ENCODE results near the gene IFT27.

The IFT27 gene

DNA sequence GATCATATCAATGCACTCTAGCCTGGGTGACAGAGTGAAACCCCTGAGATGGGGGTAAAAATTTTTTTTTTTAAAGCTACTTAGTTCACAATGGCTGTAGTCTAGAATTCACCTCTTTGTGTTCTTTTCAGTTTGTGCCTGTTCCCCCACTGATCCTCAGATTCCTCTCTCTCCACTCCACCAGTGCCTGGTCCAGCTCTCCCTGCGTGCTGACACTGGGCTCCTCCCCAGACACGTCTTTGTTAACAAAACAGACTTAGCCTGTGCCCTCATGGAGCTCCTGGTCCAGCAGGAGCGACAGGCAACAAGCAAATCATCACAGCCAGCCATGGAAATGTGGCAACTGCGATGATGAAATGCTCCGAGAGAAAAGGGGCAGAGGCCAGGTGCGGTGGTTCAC lies 34.0 kb downstream of the IFT27 start:
- Histone ChIP-seq H3K27me3 (ENCODE audit: control insufficient read depth in 3 of 3, insufficient read depth in 3 of 3, low read depth in 1 of 3, low read length in 3 of 3) (peaks cover 0 to 35% (median 0%) of the 10 kb centered on the region in 3 experiments), H3K4me1 (ENCODE audit: control insufficient read depth in 2 of 2, insufficient read depth in 1 of 2, low read depth in 1 of 2, low read length in 2 of 2) (no peaks in the 10 kb centered on the region), H3K9ac (ENCODE audit: low read depth, low read length, poor library complexity) (no peak overlapping the region), H3K14ac (ENCODE audit: low read length) (no peak overlapping the region), H3K4me2 (ENCODE audit: insufficient read depth, low read length, poor library complexity, severe bottlenecking) (no peak overlapping the region), H2AK5ac (ENCODE audit: low read depth, low read length) (no peak overlapping the region), H3K27ac (replicated peaks; ENCODE audit: low read length) (no peak overlapping the region), H2BK15ac (ENCODE audit: low read length) (no peak overlapping the region), H4K8ac (ENCODE audit: low read depth, low read length) (no peak overlapping the region), H2BK12ac (ENCODE audit: low read length) (no peak overlapping the region), H3K4me3 (ENCODE audit: low read length in 2 of 2) (no peak overlapping the region), H3K23ac (ENCODE audit: low read depth, low read length, poor library complexity) (no peak overlapping the region), H3K18ac (ENCODE audit: low read length) (no peak overlapping the region), H3K79me1 (ENCODE audit: low read depth, low read length) (no peaks in the 10 kb centered on the region), H3K36me3 (replicated peaks in 1 of 2; ENCODE audit: control insufficient read depth in 2 of 2, insufficient read depth in 2 of 2, low read length in 2 of 2) (no peaks in the 10 kb centered on the region), H2AFZ (ENCODE audit: low read length) (no peak overlapping the region), H3K9me3 (replicated peaks in 1 of 2; ENCODE audit: control insufficient read depth in 2 of 2, insufficient read depth in 1 of 2, low read depth in 1 of 2, low read length in 2 of 2) (peaks cover 2 to 3% of the 10 kb centered on the region in 2 donors), H2BK5ac (ENCODE audit: low read length) (no peak overlapping the region), H2BK120ac (ENCODE audit: low read depth, low read length) (no peak overlapping the region), H3K4ac (ENCODE audit: low read length) (no peak overlapping the region), H4K91ac (ENCODE audit: low read depth, low read length, poor library complexity) (no peak overlapping the region)
- no peak for DNase-seq (ENCODE audit: low spot score)
- no CpG with 5 or more reads among the region's 6 CpGs for WGBS, 2 donors (ENCODE audit: extremely low coverage in 2 of 2, insufficient read length in 2 of 2, insufficient replicate concordance in 1 of 2)

DNA sequence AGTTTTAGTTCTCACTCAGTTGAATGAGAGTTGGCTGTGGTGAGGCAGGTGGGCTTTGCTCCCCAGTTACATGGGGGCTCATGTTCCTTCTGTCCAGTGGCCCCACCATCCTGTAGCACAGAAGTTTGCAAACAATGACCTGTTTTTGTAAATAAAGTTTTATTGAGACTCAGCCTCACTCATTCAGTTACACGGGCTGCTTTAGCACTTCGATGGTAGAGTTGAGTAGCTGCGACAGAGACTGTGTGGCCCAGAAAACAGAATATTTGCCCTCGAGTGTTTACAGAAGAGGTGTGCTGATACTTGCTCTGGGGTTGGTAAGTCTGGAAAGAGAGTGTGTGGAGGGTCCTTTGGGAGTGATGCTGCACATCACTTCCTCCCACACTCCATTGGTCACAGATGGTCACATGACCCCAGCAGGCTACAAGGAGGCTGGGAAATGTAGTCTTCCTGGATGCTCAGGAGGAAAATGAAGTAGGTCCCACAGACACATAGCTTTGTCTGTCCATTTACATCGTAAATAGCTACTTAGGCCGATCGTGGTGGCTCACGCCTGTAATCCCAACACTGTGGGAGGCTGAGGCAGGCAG lies 34.6 kb downstream of the IFT27 start:
- H3K4me2 ChIP-seq (ENCODE audit: insufficient read depth, low read length, poor library complexity, severe bottlenecking): no peak overlapping the region
- no peak overlapping the region for H3K9ac ChIP-seq (ENCODE audit: low read depth, low read length, poor library complexity)
- H4K8ac ChIP-seq (ENCODE audit: low read depth, low read length): no peak overlapping the region
- no peaks in the 10 kb centered on the region for H3K4me1 ChIP-seq (ENCODE audit: control insufficient read depth in 2 of 2, insufficient read depth in 1 of 2, low read depth in 1 of 2, low read length in 2 of 2)
- no peaks in the 10 kb centered on the region for H3K36me3 ChIP-seq (replicated peaks in 1 of 2; ENCODE audit: control insufficient read depth in 2 of 2, insufficient read depth in 2 of 2, low read length in 2 of 2)
- H2BK15ac ChIP-seq (ENCODE audit: low read length): no peak overlapping the region
- no peak overlapping the region for H2BK5ac ChIP-seq (ENCODE audit: low read length)
- no peaks in the 10 kb centered on the region for H3K79me1 ChIP-seq (ENCODE audit: low read depth, low read length)
- DNase-seq (ENCODE audit: low spot score): no peak
- no peak overlapping the region for H3K23ac ChIP-seq (ENCODE audit: low read depth, low read length, poor library complexity)
- no peak overlapping the region for H3K18ac ChIP-seq (ENCODE audit: low read length)
- no peak overlapping the region for H2AK5ac ChIP-seq (ENCODE audit: low read depth, low read length)
- no peak overlapping the region for H3K14ac ChIP-seq (ENCODE audit: low read length)
- WGBS, 2 donors (ENCODE audit: extremely low coverage in 2 of 2, insufficient read length in 2 of 2, insufficient replicate concordance in 1 of 2): no CpG with 5 or more reads among the region's 8 CpGs
- H4K91ac ChIP-seq (ENCODE audit: low read depth, low read length, poor library complexity): no peak overlapping the region
- no peak overlapping the region for H3K4me3 ChIP-seq (ENCODE audit: low read length in 2 of 2)
- H3K4ac ChIP-seq (ENCODE audit: low read length): no peak overlapping the region
- H3K9me3 ChIP-seq (replicated peaks in 1 of 2; ENCODE audit: control insufficient read depth in 2 of 2, insufficient read depth in 1 of 2, low read depth in 1 of 2, low read length in 2 of 2): peaks cover 3 to 6% of the 10 kb centered on the region in 2 donors
- H2BK120ac ChIP-seq (ENCODE audit: low read depth, low read length): no peak overlapping the region
- H3K27ac ChIP-seq (replicated peaks; ENCODE audit: low read length): no peak overlapping the region
- peak overlapping the region; percentile 17 for H2AFZ ChIP-seq (ENCODE audit: low read length)
- H3K27me3 ChIP-seq (ENCODE audit: control insufficient read depth in 3 of 3, insufficient read depth in 3 of 3, low read depth in 1 of 3, low read length in 3 of 3): peaks cover 0 to 30% (median 0%) of the 10 kb centered on the region in 3 experiments
- H2BK12ac ChIP-seq (ENCODE audit: low read length): no peak overlapping the region

DNA sequence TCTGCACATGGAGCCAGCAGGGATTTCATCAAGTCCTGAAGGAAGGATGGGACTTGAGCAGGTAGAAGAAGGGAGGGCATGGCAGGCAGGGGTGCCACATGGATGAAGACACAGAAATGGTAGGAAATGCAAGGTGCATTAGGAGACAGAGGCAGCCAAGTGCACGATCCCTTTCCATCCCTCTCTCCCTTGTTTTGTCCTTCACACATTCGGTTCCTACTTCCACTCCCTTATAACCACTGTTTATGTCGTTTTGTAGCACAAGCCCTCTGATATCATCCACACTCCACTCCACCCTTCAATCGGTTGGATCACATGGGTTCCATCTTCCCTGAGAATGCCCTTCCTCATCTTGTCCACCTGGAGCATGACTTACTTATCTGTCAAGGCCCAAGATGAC lies 35.2 kb downstream of the IFT27 start:
- H3K18ac ChIP-seq (ENCODE audit: low read length): no peak overlapping the region
- DNase-seq (ENCODE audit: low spot score): no peak
- H4K8ac ChIP-seq (ENCODE audit: low read depth, low read length): no peak overlapping the region
- no peak overlapping the region for H2AK5ac ChIP-seq (ENCODE audit: low read depth, low read length)
- H4K91ac ChIP-seq (ENCODE audit: low read depth, low read length, poor library complexity): no peak overlapping the region
- H2BK120ac ChIP-seq (ENCODE audit: low read depth, low read length): no peak overlapping the region
- no peaks in the 10 kb centered on the region for H3K36me3 ChIP-seq (replicated peaks in 1 of 2; ENCODE audit: control insufficient read depth in 2 of 2, insufficient read depth in 2 of 2, low read length in 2 of 2)
- H3K27me3 ChIP-seq (ENCODE audit: control insufficient read depth in 3 of 3, insufficient read depth in 3 of 3, low read depth in 1 of 3, low read length in 3 of 3): peaks cover 0 to 24% (median 0%) of the 10 kb centered on the region in 3 experiments
- peaks cover 3 to 6% of the 10 kb centered on the region in 2 donors for H3K9me3 ChIP-seq (replicated peaks in 1 of 2; ENCODE audit: control insufficient read depth in 2 of 2, insufficient read depth in 1 of 2, low read depth in 1 of 2, low read length in 2 of 2)
- H3K23ac ChIP-seq (ENCODE audit: low read depth, low read length, poor library complexity): no peak overlapping the region
- no peak overlapping the region for H2BK5ac ChIP-seq (ENCODE audit: low read length)
- H2BK15ac ChIP-seq (ENCODE audit: low read length): no peak overlapping the region
- H3K4ac ChIP-seq (ENCODE audit: low read length): no peak overlapping the region
- no peaks in the 10 kb centered on the region for H3K79me1 ChIP-seq (ENCODE audit: low read depth, low read length)
- no CpG with 5 or more reads among the region's 4 CpGs for WGBS, 2 donors (ENCODE audit: extremely low coverage in 2 of 2, insufficient read length in 2 of 2, insufficient replicate concordance in 1 of 2)
- no peak overlapping the region for H3K27ac ChIP-seq (replicated peaks; ENCODE audit: low read length)
- H2BK12ac ChIP-seq (ENCODE audit: low read length): no peak overlapping the region
- no peak overlapping the region for H3K4me3 ChIP-seq (ENCODE audit: low read length in 2 of 2)
- H3K9ac ChIP-seq (ENCODE audit: low read depth, low read length, poor library complexity): no peak overlapping the region
- peak overlapping the region; percentile 17 for H2AFZ ChIP-seq (ENCODE audit: low read length)
- H3K14ac ChIP-seq (ENCODE audit: low read length): no peak overlapping the region
- H3K4me1 ChIP-seq (ENCODE audit: control insufficient read depth in 2 of 2, insufficient read depth in 1 of 2, low read depth in 1 of 2, low read length in 2 of 2): no peaks in the 10 kb centered on the region
- H3K4me2 ChIP-seq (ENCODE audit: insufficient read depth, low read length, poor library complexity, severe bottlenecking): no peak overlapping the region

DNA sequence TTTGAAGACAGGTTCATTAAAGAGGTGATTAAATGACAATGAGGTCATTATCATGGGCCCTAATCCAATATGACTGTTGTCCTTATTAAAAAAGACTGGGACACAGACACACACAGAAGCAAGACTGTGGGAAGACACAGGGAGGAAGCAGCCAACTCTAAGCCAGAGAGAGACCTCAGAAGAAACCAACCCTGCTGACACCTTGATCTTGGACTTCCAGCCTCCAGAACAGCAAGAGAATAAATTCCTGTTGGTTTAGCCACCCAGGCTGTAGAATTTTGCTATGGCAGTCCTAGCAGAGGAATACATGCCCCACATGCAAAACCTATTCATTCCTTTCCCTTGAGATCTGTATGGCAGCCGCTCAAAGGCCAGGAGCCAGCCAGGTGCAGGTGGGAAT lies 36.7 kb downstream of the IFT27 start:
- no CpG with 5 or more reads among the region's 1 CpG for WGBS, 2 donors (ENCODE audit: extremely low coverage in 2 of 2, insufficient read length in 2 of 2, insufficient replicate concordance in 1 of 2)
- Histone ChIP-seq H3K79me1 (ENCODE audit: low read depth, low read length) (no peaks in the 10 kb centered on the region), H3K18ac (ENCODE audit: low read length) (no peak overlapping the region), H3K4me1 (ENCODE audit: control insufficient read depth in 2 of 2, insufficient read depth in 1 of 2, low read depth in 1 of 2, low read length in 2 of 2) (no peaks in the 10 kb centered on the region), H3K27ac (replicated peaks; ENCODE audit: low read length) (no peak overlapping the region), H2BK15ac (ENCODE audit: low read length) (no peak overlapping the region), H2BK120ac (ENCODE audit: low read depth, low read length) (no peak overlapping the region), H2BK12ac (ENCODE audit: low read length) (no peak overlapping the region), H3K36me3 (replicated peaks in 1 of 2; ENCODE audit: control insufficient read depth in 2 of 2, insufficient read depth in 2 of 2, low read length in 2 of 2) (no peaks in the 10 kb centered on the region), H3K14ac (ENCODE audit: low read length) (no peak overlapping the region), H4K8ac (ENCODE audit: low read depth, low read length) (no peak overlapping the region), H3K27me3 (ENCODE audit: control insufficient read depth in 3 of 3, insufficient read depth in 3 of 3, low read depth in 1 of 3, low read length in 3 of 3) (peaks cover 0 to 14% (median 0%) of the 10 kb centered on the region in 3 experiments), H3K9me3 (replicated peaks in 1 of 2; ENCODE audit: control insufficient read depth in 2 of 2, insufficient read depth in 1 of 2, low read depth in 1 of 2, low read length in 2 of 2) (peaks cover 3 to 6% of the 10 kb centered on the region in 2 donors), H3K4me2 (ENCODE audit: insufficient read depth, low read length, poor library complexity, severe bottlenecking) (no peak overlapping the region), H3K4ac (ENCODE audit: low read length) (no peak overlapping the region), H2BK5ac (ENCODE audit: low read length) (no peak overlapping the region), H3K4me3 (ENCODE audit: low read length in 2 of 2) (no peak overlapping the region), H3K23ac (ENCODE audit: low read depth, low read length, poor library complexity) (no peak overlapping the region), H2AK5ac (ENCODE audit: low read depth, low read length) (no peak overlapping the region), H2AFZ (ENCODE audit: low read length) (no peak overlapping the region), H4K91ac (ENCODE audit: low read depth, low read length, poor library complexity) (no peak overlapping the region), H3K9ac (ENCODE audit: low read depth, low read length, poor library complexity) (no peak overlapping the region)
- DNase-seq (ENCODE audit: low spot score): no peak
